DND-41 (cell line): Measurements from ENCODE around the gene KRT83.

ENCODE experiments used
- ATAC-seq: fragments of 200-7000 bp; cut with Tn5 transposase; 3 replicates; pipeline ENCODE4 v1.9.1; 2021; ENCODE audit warnings: low read depth; ENCODE audit not compliant: insufficient read depth
- DNase-seq: peaks from one replicate; pipeline ENCODE4 v3.0.0-alpha.2; 2020
- H2AFZ ChIP-seq: 2 replicates; pipeline ENCODE4 v1.6.0; 2012; ENCODE audit warnings: low read depth, low read length
- H3K27ac ChIP-seq: 2 replicates; pipeline ENCODE4 v1.5.1; 2012; ENCODE audit warnings: low read length, inconsistent platforms
- H3K27me3 ChIP-seq: fragments of 200-600 bp; sonication (generic); 2 replicates; pipeline ENCODE4 v1.6.0; 2012; ENCODE audit warnings: low read length, mild to moderate bottlenecking, inconsistent platforms; ENCODE audit not compliant: insufficient read depth, poor library complexity
- H3K36me3 ChIP-seq: 2 replicates; pipeline ENCODE4 v1.5.1; 2012; ENCODE audit warnings: low read length, inconsistent platforms; ENCODE audit not compliant: insufficient read depth
- H3K4me1 ChIP-seq: 2 replicates; pipeline ENCODE4 v1.5.1; 2012; ENCODE audit warnings: mild to moderate bottlenecking, low read length; ENCODE audit not compliant: insufficient read depth
- H3K4me2 ChIP-seq: 2 replicates; pipeline ENCODE4 v1.6.0; 2012; ENCODE audit warnings: mild to moderate bottlenecking, moderate library complexity, low read length, inconsistent platforms; ENCODE audit not compliant: insufficient read depth
- H3K4me3 ChIP-seq, 2 experiments: fragments of 200-600 bp in 1 of 2; shearing (Covaris generic) in 1 of 2; 2 replicates each; pipeline ENCODE4 v1.5.1; 2012 to 2016; ENCODE audit warnings: inconsistent platforms in 2 of 2, low read length in 2 of 2, mild to moderate bottlenecking in 2 of 2, low read depth in 1 of 2, moderate library complexity in 1 of 2
- H3K79me2 ChIP-seq: 2 replicates; pipeline ENCODE4 v1.6.0; 2012; ENCODE audit warnings: low read length, inconsistent platforms; ENCODE audit not compliant: insufficient read depth
- H3K9ac ChIP-seq: 2 replicates; pipeline ENCODE4 v1.6.0; 2012; ENCODE audit warnings: low read depth, mild to moderate bottlenecking, inconsistent platforms, low read length, moderate library complexity
- H3K9me3 ChIP-seq: 2 replicates; pipeline ENCODE4 v1.5.1; 2012; ENCODE audit warnings: low read length, moderate library complexity, mild to moderate bottlenecking, inconsistent platforms; ENCODE audit not compliant: insufficient read depth, severe bottlenecking
- H4K20me1 ChIP-seq: 2 replicates; pipeline ENCODE4 v1.6.0; 2012; ENCODE audit warnings: low read length; ENCODE audit not compliant: insufficient read depth
- CTCF ChIP-seq: IDR thresholded peaks from 2 replicates; pipeline ENCODE4 v1.5.1; 2012; ENCODE audit warnings: borderline replicate concordance, low read length, moderate library complexity, mild to moderate bottlenecking; ENCODE audit not compliant: poor library complexity, severe bottlenecking; ENCODE audit errors: extremely low read depth
- EZH2 ChIP-seq: IDR thresholded peaks from 3 replicates; pipeline ENCODE4 v1.6.1; 2012; ENCODE audit warnings: borderline replicate concordance, low read depth, mild to moderate bottlenecking, moderate library complexity, low read length, inconsistent platforms; ENCODE audit not compliant: severe bottlenecking

The KRT83 gene

DNA sequence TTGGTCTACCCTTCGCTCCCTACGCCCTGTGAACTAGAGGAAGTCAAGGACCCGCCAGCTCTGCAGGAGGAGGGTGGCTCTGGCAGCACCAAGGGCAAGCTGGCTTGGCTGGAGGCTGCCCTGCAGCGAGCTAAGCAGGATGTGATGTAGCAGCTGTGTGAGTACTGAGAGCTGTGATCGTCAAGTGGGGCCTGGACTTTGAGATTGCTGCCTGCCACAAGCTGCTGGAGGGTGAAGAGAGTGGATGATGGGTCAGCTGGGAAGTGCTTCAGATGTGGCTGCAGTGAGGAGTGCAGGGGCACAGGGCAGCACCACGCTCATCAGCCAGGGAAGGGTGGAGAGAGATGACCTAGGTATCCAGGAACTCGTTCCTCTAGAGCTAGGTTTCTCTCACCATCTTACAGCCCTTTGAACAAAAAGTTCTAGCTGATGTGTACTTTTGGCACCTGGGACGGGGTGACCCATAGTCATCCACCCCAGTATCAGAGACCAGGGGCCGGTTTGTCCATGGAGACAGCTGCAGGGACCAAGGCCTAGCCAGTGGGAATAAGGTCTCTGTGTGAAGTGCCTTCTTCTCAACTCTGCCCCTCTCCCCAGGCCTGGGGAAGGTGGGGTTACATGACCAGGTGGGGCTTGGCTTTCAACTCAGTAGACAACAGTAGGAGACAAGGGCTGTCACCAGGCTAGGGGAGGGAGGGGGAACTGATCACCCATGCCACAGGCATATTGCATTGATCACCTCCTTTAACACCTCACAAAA is 43.5 kb downstream of the KRT83 start:
- H2AFZ ChIP-seq, result no peak overlapping the region
- H4K20me1 ChIP-seq, result no peaks in the 10 kb centered on the region; the same call in 1 of the 2 replicates
- DNase-seq, result no peak
- no peak overlapping the region for H3K27ac ChIP-seq
- H3K27me3 ChIP-seq, result peaks cover 18% of the 10 kb centered on the region
- TF ChIP-seq EZH2, result no peak
- no peak for TF ChIP-seq CTCF
- H3K4me2 ChIP-seq, result no peak overlapping the region
- ATAC-seq, result no peak
- no peak overlapping the region for H3K9ac ChIP-seq
- H3K79me2 ChIP-seq, result no peaks in the 10 kb centered on the region
- no peak overlapping the region for H3K4me3 ChIP-seq
- H3K4me1 ChIP-seq, result peaks cover 3% of the 10 kb centered on the region; the same call in 1 of the 2 replicates
- no peaks in the 10 kb centered on the region for H3K9me3 ChIP-seq
- no peaks in the 10 kb centered on the region for H3K36me3 ChIP-seq

DNA sequence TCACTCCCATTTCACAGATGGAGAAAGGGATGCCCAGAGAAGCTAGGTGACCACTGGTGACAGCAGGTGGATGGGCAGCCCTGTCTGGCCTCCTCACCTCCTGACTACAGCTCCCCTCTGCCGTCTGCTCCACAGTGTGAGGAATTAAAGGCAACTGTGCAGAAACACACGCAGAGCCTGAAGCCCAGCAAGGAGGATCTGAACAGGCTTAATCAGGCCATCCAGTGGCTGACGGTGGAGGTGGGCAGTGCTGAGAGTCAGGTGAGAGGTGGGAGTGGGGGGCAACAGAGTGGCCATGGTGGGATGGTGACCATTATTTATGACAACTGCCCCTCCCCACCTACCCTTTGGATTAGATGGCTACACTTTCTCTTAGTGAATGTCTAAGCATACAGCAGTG is 45.5 kb downstream of the KRT83 start:
- Histone ChIP-seq H3K36me3 (no peaks in the 10 kb centered on the region), H3K79me2 (no peaks in the 10 kb centered on the region), H3K27me3 (peaks cover 18% of the 10 kb centered on the region), H4K20me1 (peaks cover 4% of the 10 kb centered on the region; the same call in 1 of the 2 replicates), H3K27ac (no peak overlapping the region), H3K4me3 (no peak overlapping the region), H3K9me3 (no peaks in the 10 kb centered on the region), H3K4me2 (no peak overlapping the region), H2AFZ (no peak overlapping the region), H3K4me1 (peaks cover 3% of the 10 kb centered on the region; the same call in 1 of the 2 replicates), H3K9ac (no peak overlapping the region)
- DNase-seq (no peak), ATAC-seq (no peak)
- TF ChIP-seq EZH2 (no peak), CTCF (no peak)

DNA sequence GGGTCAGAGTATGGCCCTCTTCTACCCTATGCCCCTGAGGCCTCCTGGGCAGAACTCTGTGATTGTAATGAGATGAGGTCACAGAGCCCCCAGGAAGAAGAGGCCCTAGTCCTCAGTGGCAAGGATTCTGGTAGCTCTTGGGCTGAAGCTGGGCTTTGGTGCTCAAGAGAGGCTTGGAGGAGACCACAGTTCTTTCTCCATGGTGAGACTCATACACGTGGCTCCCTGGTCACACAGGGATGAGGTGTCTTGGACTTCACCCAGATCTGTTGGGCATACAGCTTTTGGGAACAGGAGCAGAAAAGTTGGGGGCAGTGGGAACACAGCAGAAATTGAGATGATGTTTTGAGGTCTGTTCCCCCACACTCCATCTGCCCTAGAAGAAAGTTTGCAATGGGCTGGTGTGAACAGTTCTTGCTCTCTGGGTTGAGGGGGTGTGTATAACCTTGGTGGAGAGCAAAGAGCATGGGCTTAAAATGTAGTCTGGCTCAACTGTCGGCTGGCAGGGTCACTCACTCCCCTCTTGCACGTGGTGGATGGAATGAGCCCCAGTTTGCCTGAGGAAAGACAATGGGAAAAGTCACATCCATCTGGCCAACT is 46.6 kb downstream of the KRT83 start, which contains the start of gene KRT86:
TSS of gene KRT86 (plus strand) at position 125 of the 600 bp plus-strand sequence. CDS start 27,272 bp downstream, outside the sequence.
- Histone ChIP-seq H3K9ac (no peak within 1 kb of the TSS), H3K79me2 (no peaks in the 10 kb centered on the region), H2AFZ (no peak within 1 kb of the TSS), H3K36me3 (no peaks in the 10 kb centered on the region), H3K4me2 (no peak within 1 kb of the TSS), H3K9me3 (no peaks in the 10 kb centered on the region), H4K20me1 (peaks cover 4% of the 10 kb centered on the region; the same call in 1 of the 2 replicates), H3K4me1 (peaks cover 3% of the 10 kb centered on the region; the same call in 1 of the 2 replicates), H3K27ac (no peak within 1 kb of the TSS), H3K4me3 (no peak within 1 kb of the TSS), H3K27me3 (peaks cover 18% of the 10 kb centered on the region)
- ATAC-seq, result no peak
- TF ChIP-seq EZH2 (no peak), CTCF (no peak)
- DNase-seq, result no peak
